Activated gamma-delta T cell (primary cell): ENCODE results near the gene SERAC1.

Experiments used
- DNase-seq: peaks from one replicate; lab custom pipeline; 2025; lab: John Stamatoyannopoulos, UW

SERAC1 gene

GRCh38 chr6:158078320-158078719 is 89.7 kb downstream of the SERAC1 start:
- no peak for DNase-seq

- DNase-seq, result no peak
Measured at GRCh38 chr6:158077676-158078075, 90.4 kb downstream of the SERAC1 start.

DNA sequence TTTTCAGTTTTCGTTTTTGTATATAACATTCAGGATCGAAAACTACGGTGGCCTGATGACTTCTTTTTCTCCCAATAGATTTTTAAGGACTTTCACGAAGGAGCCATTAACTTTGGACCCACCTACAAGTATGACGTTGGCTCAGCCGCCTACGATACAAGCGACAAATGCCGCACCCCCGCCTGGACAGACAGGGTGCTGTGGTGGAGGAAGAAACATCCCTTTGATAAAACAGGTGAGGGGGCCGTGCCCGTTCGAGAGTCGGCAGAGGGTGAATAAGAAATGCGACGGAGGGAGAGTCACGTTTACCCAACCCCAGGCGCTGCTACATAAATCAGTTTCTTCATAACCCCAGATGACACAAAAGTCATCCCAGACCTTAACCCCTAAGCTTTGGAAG is 91.5 kb downstream of the SERAC1 start:
- no peak for DNase-seq

- DNase-seq, result no peak
Measured at GRCh38 chr6:158073776-158074175, 94.3 kb downstream of the SERAC1 start.

GRCh38 chr6:158072083-158072721 is 95.9 kb downstream of the SERAC1 start:
- DNase-seq, result no peak

DNA sequence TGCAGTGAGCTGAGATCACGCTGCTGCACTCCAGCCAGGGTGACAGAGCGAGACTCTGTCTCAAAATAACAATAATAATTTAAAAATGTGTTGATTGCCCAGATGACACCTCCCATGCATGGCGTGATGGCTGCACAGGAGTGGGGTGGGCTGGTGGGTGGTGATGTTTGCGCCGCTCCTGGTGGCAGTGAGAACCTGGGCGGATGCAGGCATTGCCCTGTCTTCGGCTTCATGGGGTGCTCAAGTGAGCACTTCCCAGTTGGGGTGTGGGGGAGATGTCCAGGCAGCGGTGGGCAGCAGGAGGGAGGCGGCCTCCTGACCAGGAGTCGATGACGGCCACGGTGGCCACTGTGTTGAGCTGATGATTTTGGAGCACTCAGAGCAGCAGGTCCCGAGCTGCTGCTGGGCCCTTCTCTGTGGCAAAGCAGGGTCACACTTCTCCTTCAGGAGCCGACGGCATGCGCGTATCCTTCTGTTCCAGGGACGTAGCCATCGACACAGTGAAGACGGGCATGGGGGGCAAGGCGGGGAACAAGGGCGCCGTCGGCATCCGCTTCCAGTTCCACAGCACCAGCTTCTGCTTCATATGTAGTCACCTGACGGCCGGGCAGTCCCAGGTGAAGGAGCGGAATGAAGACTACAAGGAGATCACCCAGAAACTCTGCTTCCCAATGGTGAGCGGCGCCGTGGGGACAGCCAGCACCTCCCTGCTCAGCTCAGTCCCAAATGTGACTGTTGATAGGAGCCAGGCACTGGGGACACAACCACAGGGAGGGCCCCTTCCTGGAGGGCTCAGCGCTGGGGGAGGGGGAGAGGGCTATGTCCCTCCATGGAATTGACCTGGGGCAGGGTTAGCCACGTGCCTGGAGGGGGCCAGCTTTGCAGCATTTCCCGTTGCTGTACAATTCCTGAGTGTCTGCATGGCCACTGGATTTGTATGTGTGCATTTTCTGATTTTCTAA is 96.7 kb downstream of the SERAC1 start:
- no peak for DNase-seq

GRCh38 chr6:158070513-158070912 is 97.5 kb downstream of the SERAC1 start:
- DNase-seq, result no peak

GRCh38 chr6:158069800-158070195 is 98.3 kb downstream of the SERAC1 start:
- DNase-seq, result no peak

GRCh38 chr6:158068893-158069799 is 98.9 kb downstream of the SERAC1 start:
- no peak for DNase-seq

DNA sequence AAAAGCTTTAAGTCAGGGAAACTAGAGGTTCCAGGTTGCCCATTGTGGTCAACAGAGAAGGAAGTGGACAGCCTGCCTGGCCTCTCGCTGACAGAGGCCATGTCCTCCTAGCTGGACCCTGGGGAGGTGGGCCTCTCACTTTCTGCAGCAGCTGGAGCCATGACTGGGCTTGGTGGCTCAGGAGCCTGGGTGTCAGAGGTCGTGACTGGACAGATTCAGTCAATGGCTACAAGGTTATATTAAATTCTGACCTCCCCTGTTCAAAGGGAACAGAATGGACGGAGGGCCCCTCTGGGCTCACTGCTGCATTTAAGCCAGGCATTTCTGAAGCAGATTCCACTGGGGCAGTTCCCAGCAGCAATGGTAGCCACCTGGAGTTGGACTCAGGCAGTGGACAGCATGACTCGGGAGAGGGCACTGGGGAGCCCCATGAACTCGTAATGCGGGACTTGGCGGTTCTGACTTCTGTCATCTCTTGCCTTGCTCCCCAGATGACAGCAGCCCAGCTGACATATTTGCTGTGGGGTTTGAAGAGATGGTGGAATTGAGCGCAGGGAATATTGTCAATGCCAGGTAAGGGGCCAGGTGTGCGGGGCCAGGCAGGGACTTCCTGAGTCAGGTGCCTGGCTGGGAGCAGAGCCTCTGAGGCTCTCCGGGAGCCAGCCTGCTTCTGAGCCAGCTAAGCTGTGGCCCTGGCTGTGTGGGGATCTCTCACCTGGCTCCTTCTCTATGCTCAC is 99.7 kb downstream of the SERAC1 start:
- DNase-seq, result no peak

GRCh38 chr6:158067436-158068015 is 100.5 kb downstream of the SERAC1 start:
- no peak for DNase-seq

DNA sequence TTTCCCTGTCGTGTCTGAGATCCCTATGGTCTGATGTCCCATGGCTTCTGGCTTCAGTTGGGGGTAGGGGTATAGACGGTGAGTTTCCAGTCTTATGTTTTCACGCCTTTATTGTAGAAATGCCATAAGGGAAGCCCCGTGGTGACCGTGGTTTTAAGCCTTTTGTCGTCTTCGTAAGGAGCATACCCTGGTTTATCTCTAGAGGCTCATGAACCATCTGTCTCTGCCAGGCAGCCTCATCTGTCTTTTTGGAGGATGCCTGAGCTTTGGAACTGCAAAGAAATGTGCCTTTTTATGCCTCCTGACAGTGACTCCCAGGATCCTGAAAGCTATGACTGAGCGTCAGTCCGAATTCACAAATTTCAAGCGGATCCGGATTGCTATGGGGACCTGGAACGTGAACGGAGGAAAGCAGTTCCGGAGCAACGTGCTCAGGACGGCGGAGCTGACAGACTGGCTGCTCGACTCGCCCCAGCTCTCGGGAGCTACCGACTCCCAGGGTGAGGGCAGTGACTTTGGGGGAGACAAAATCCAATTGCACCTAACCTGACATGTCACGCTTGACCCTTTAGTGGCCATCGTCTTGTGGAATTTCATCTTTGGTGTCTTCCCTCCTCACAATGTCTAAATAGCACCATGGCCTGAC is 101.8 kb downstream of the SERAC1 start:
- no peak for DNase-seq

- DNase-seq, result no peak
Measured at GRCh38 chr6:158064725-158065251, 103.3 kb downstream of the SERAC1 start.

- DNase-seq, result no peak
Measured at GRCh38 chr6:158063736-158064135, 104.3 kb downstream of the SERAC1 start.

DNA sequence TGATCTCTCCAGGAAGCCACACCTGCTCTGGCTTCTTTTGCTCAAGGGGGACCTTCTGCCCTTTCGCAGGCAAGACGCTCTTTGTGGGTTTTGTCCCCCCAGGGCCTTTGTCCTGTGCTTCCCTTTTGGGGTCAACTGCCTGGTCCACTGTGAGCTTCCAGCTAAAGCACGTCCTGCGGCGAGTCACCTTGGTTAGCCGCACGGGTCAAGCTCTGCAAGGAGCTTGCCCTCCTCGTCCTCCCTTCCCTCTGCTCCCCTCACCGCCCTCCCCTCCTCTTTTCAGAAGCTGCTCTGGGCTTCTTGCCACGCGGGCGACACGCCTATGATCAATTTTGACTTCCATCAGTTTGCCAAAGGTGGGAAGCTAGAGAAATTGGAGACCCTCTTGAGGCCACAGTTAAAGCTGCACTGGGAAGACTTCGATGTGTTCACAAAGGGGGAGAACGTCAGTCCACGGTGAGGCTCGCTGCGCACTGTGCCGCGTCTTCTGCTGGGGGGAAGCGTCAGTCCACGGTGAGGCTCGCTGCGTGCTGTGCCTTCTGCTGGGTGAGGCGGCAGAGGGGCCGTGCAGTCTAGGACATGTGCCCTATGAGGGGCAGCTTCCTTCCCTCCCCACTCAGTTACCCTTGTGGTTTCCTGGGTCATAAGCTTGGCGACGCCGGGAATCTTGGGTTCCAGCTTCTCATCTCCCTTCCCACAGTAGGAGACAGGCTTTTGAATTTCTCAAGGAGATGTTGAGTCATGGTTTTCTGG is 106.2 kb downstream of the SERAC1 start:
- DNase-seq, result no peak

GRCh38 chr6:158061361-158061708 is 106.7 kb downstream of the SERAC1 start:
- no peak for DNase-seq

DNA sequence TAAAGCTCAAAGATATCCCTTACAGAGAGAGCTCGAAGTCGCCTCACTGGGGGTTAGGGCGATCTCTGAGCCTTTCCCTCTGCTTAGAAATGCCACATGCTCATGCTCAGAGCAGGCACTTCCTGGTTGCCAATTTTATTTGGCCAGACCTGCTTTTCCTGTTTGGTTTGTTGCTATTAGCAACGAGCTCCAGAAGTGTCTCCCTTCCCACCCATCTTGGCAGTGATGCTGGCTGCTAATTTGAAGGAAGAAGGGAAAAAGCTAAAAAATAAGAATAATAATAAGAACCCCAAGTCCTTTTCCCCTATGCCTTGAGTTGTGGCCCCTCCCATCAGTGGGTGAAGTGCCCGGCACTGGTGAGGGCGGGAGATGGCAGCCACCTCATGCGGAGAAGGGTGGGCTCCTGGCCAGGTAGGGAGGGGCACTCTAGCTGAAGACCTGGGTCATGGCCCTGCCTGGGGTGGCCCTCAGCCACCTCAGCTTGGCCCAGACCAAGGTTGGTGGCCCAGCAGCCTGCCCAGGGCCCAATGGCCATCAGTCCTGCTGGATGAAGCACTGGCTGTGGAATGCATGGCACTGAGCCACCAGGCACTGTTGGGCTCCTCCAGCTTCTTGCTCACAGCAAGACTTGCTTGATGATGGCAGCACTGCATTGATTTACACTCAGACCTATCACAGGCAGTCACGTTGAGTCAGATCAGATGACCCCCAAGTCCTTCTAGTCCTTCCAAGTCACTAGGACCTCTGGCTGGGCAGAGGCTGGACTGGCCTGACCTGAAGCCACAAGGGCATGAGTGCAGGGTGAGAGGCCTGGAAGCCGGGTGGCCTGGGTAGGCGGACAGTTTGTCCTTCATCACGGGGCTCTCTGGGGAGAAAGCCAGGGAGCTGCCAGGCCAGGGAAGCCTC is 107.4 kb downstream of the SERAC1 start:
- no peak for DNase-seq
